Femur (tissue), 1 donor: Measurements from ENCODE around the gene POLDIP3.

Experiments
- DNase-seq: peaks from one replicate; pipeline ENCODE4 v3.0.0-alpha.2; 2017

The POLDIP3 gene

DNA sequence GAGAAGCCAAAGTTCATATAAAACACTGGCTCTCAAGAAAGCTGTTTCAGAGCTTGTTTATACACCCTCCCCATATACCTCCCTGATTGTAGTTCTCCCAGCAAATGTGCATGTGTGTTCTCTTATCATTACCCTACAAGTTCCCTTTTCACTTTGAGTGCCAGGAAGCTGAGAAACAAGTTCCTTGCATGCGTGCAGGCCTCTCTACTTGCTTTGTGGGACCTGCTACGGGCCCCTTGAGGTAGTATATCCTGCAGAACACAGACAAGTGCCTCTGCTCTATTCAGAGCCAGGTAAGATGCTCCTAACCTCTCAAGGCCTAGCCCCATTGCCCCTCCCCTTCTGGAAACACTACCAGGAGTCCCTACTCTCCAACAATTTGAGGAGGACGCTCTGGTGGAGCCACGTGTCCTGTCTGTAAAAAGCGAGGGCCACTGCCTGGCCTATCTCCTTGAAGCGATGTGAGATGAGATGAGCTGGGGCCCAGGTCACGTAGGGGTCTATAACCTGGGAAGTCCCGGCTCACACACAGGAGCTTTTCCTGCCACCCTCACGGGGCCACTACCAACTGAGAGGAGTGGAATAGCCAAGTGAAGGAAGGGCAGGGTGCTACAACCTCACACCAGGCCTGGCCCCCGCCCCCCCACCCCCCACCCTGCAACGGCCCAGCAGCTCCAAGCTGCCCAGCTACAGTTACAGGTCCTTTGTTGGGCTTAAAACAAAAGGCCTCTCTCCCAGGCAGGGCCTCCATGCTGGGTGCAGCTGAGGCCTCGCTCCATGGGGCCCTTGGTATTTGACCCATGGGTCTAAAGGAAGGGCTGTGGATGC lies 28.3 kb upstream of the POLDIP3 start:
- DNase-seq: no peak

- DNase-seq: no peak
Observed at GRCh38 chr22:42641801-42642413, 27.2 kb upstream of the POLDIP3 start.

DNA sequence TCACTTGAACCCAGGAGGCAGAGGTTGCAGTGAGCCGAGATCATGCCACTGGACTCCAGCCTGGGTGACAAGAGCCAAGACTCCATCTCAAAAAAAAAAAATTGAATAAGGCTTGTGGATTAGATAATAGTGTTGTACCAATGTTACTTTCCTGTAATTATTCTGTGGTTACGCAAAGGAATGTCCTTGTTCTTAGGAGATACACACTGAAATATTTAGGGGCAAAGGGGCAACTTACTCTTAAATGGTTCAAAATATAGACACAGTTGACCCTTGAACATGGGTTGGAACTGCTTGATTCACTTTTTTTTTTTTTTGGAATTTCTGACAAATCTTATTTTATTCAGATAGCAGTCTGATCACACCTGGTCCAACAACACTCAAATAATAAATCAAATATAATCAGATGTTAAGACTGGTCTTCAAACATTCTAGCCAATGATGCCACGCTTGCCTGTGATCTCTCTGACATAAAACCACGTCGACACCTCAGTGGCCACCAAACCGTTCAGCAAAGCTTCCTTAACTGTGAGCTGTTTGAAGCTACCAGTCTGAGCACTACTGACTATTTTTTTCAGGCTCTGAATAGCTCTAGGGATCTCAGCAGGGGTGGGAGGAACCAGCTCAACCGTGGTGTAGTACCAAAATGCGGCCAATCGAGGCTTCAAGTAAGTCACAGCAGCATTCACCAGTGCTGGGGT lies 25.0 kb upstream of the POLDIP3 start:
- DNase-seq: no peak

GRCh38 chr22:42637555-42637954 lies 22.9 kb upstream of the POLDIP3 start:
- DNase-seq: no peak

DNA sequence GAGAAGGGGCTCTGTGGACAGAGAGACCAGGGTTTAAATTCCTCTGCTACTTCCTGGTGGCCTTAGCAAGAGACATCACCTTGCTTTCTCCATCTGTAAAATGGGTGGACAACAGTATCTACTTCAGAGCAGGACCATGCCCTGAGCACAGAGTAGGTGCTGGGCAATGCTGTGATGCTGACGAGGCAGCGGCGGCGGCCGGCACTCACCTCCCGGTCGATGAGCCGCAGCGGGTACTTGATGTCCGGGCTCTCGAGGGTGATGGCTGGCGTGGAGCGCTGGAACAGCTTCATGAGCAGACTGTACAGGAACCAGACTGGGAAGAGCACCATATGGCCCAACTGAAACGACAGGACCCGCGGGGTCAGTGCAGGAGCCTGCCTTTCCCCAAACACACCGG lies 21.8 kb upstream of the POLDIP3 start:
- DNase-seq: no peak

DNA sequence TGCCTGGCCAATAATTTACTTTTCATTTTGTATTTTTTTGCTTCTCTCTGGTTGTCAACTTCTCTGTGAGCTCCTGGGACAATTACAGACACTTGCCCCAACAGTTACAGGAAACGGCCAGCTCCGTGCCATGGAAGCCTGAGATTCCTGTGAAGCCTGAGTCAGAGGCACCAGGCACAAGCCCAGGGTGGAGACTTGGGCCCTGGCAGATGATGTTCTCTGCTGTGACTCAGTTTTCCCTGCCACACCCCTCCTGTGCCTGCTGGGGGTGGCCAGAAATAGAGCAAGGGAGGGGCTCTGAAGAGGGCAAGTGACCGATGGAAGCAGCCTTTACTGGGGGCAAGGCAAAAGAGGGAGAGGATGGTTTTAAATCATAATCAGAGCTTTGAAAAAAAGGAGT lies 20.8 kb upstream of the POLDIP3 start:
- DNase-seq: no peak

DNA sequence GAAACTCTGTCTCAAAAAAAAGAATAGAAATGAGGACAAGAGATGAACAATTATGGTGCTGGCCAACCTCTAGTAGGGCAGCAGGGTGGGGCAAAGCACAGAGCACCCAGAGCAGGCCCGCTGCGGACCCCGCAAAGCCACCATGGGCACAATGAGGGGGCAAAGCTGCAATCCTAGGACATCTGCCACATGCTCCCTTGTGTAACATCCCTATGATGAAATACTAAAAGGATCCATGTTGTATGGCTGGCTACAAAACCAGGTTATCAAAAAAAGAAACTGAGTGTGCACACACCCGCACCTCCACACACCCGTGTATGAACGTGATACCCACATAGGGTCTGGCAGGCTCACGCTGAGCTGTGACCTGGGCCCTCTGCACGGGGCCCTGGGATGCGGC lies 18.3 kb upstream of the POLDIP3 start:
- no peak for DNase-seq

DNA sequence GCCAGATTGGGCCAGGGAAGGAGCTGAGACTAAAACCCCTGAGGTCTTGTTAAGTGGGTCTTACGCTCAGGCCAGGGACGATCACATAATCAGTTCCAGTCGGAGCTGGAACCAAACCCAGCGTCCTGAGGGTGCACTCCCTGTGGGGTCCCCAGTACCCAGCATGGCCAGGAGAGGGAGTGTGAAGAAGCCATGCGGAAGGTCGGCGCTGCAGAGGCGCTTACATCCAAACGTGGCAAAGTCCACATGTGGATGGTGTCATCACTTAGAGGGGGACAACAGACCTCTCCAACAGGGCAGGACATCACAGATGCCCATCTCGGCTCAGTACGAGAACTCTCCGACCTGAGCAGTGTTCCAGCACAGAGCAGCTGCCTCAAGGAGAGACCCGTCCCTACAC lies 17.4 kb upstream of the POLDIP3 start:
- DNase-seq: no peak

- DNase-seq: peak; percentile 18
Observed at GRCh38 chr22:42630901-42631602, 16.4 kb upstream of the POLDIP3 start.

DNA sequence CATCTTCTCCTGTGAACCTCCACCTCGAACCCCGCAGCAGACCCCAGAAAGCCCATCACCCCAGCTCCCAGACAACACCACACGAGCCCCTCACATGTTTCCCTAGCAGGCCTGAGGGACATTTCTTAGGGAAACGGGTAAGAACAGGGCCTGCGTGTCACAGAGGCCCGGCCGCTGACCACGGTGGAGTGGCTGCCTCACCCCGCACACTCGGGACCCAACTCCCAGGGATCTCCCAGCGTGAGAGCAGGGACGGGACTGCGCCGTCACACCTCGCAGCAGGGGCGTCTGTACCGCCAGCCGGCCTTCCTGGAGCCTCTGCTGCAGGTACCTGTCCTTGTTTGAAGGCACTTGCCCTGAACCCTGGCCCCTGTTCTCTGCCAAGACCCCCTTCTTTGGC lies 15.5 kb upstream of the POLDIP3 start:
- DNase-seq: no peak

DNA sequence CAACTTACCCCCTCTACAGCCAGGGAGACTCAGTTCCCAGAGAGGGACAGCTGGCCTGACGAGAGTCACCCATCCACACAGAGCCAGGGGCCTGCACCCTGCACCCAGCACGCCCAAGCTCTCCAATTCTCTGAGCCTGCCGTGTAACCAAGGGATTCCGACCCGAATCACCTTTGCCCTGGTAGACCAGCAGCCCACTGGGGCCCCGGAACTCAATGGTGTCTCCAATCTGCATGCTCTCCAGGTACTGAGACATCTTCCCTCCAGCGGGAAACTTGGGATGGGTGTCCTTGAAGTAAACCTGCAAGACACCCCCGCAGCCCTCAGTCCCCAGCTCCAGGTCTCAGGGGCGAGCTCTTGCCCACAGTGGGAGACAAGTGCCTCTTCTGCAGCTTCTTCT lies 13.3 kb upstream of the POLDIP3 start:
- no peak for DNase-seq

- DNase-seq: peak; percentile 19
Observed at GRCh38 chr22:42626951-42627625, 12.4 kb upstream of the POLDIP3 start.

- DNase-seq: no peak
Observed at GRCh38 chr22:42626431-42626830, 11.7 kb upstream of the POLDIP3 start.

GRCh38 chr22:42625416-42625815 lies 10.7 kb upstream of the POLDIP3 start:
- DNase-seq: no peak

- no peak for DNase-seq
Observed at GRCh38 chr22:42624551-42625106, 9.9 kb upstream of the POLDIP3 start.

DNA sequence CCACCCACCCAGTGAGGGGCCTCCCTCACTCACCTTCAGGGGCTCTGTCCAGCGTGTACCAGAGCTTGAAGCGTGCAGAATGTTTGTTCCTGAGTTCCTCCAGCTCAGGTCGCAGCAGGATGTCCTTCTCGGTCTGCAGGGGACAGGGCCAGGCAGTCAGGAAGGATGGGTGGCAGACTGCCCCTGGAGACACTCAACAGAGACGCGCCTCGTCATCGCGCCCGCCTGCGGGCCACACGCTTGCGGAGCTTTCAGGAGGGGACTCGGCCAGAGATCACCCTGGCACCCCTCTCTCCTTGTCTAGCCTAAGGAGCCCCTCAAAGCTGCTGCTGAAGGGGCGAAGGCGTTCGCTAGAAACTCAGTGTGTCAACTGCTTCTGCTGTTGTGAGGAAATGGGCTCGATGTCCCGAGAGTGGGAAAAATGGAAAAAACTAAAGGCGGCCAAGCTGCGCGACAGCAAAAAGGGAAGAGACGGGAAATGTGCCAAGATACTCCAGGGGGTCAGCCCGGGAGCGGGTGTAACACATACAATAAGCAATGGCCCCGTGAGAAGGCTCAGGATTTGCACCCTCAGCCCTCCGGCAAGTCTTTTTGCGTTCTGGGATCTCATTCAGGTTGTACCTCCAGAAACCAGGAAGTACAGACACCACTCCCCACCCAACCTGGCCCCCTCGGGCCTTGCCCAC lies 9.2 kb upstream of the POLDIP3 start:
- no peak for DNase-seq

GRCh38 chr22:42623301-42623751 lies 8.6 kb upstream of the POLDIP3 start:
- no peak for DNase-seq

DNA sequence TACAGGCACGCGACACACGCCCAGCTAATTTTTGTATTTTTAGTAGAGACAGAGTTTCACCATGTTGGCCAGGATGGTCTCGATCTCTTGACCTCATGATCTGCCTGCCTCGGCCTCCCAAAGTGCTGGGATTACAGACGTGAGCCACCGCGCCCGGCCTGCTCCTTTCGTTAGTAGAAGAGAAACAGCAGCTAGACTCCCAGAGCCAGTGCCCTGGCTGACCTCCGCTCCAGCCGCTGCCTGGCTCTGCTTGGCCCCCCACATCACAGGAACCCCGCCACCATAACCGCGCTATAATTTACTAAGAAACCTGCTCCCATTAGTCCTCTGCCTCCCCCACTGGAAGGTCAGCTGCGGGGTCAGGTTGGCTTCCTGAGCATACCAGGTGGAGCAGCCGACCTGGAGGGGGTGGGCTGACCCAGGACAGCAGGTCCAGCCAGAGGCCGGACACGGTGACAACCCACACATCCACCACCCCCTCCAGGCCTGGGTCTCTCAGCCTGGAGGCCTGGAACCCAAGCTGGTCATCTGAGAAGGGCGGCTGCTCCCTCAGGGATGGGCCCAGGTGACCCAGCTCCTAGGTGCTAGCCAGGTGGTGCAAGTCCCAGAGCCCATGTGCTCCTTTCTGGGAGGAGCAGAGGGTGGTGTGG lies 7.5 kb upstream of the POLDIP3 start:
- DNase-seq: no peak

DNA sequence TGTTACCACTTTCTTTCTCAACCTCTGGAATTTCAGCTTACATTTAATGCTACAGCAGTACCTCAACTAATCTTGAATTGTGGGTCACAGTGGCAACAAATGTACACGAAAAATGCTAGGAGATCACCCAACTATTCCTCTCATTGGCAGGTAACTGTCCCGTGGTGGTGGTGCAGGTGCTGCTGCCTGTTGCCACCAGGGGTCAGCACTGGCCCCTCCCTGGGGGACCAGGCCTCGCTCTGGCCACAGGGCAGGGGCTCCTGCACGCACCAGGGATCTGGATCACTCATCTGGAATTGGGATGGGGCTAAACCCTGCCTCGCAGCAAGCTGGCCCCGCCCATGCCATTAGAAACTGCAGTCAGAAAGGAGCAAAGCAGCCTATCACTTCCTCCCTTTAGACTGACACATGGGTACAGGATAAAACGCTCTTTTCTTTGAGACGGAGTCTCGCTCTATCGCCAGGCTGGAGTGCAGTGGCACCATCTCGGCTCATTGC lies 6.9 kb upstream of the POLDIP3 start:
- peak; percentile 75 for DNase-seq

DNA sequence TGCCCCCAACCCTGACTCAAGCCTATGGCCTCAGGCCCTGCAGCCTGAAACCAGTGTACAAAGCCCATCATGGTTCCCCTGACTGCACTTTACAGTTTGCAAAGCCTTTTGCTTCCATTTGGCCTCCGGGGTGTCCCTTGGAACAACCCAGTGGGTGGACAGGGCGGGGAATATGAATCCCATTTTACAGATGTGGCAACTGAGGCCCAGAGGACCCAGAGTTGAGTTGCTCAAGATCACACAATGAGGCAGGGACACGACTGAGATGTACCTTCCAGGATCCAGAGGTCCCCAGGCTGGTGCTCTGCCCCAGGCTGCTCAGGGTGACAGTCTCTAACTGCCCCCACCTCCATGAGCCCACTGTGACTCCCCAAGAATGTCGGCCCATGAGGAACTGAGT lies 5.4 kb upstream of the POLDIP3 start:
- no peak for DNase-seq
